ENCODE results near the gene OR4D2. TPM values are rescaled to one million over a fixed set of nuclear protein-coding genes. Genes with fewer than 3 reads are reported as not detected.

The OR4D2 gene
- total and polyA plus RNA-seq, 2 of the 8 experiments (the other 6 are each of a cell fraction or from before 2014, with no cell fraction given) = not detected

GRCh38 chr17:58181796-58182195 lies 15.0 kb downstream of the OR4D2 start:
- Histone ChIP-seq H3K9ac (replicated peaks in 1 of 4; ENCODE audit: extremely low read depth in 1 of 4, low read depth in 3 of 4, low read length in 3 of 4) (no peak overlapping the region), H3K4me2 (ENCODE audit: insufficient read depth in 1 of 2, low read depth in 2 of 2, low read length in 2 of 2) (no peak overlapping the region), H3K9me3 (ENCODE audit: insufficient read depth in 2 of 2, low read depth in 1 of 2, low read length in 1 of 2) (no peaks in the 10 kb centered on the region), H2BK20ac (ENCODE audit: low read length) (no peak overlapping the region), H3K23me2 (ENCODE audit: low read depth, low read length) (no peaks in the 10 kb centered on the region), H3K79me1 (ENCODE audit: low read depth, low read length) (no peaks in the 10 kb centered on the region), H4K91ac (replicated peaks; ENCODE audit: insufficient read length, low read length) (no peak overlapping the region), H3K36me3 (ENCODE audit: control insufficient read depth in 2 of 4, insufficient read depth in 4 of 4, low read length in 3 of 4) (no peaks in the 10 kb centered on the region), H3K56ac (replicated peaks; ENCODE audit: insufficient read length, low read depth, low read length) (no peak overlapping the region), H3K4me3 (ENCODE audit: extremely low read depth in 1 of 4, insufficient read depth in 2 of 4, low read depth in 3 of 4, low read length in 4 of 4) (no peak overlapping the region), H3K14ac (ENCODE audit: insufficient read length) (no peak overlapping the region), H2AFZ (ENCODE audit: low read length) (no peak overlapping the region), H4K20me1 (replicated peaks in 1 of 2; ENCODE audit: control insufficient read depth in 1 of 2, insufficient read depth in 2 of 2, low read length in 2 of 2) (peaks cover 0 to under 1% of the 10 kb centered on the region in 2 experiments), H3K4me1 (replicated peaks in 1 of 4; ENCODE audit: control insufficient read depth in 3 of 4, insufficient read depth in 4 of 4, low read length in 3 of 4) (peaks cover 0 to 5% (median 0%) of the 10 kb centered on the region in 4 experiments; a peak in 1 of 7 replicates), H3K27me3 (replicated peaks in 1 of 4; ENCODE audit: control insufficient read depth in 3 of 4, extremely low read depth in 1 of 4, insufficient read depth in 3 of 4, low read length in 3 of 4) (peaks cover 0 to 5% (median 0%) of the 10 kb centered on the region in 4 experiments; a peak in 1 of 7 replicates), H2BK120ac (replicated peaks; ENCODE audit: low read depth, low read length) (no peak overlapping the region), H3K4ac (replicated peaks; ENCODE audit: insufficient read length, low read depth, low read length) (no peak overlapping the region), H2BK12ac (ENCODE audit: low read depth, low read length) (no peak overlapping the region), H3K27ac (ENCODE audit: low read depth, low read length) (no peak overlapping the region), H4K5ac (ENCODE audit: insufficient read length, low read depth, low read length) (no peak overlapping the region), H3K79me2 (ENCODE audit: control insufficient read depth in 1 of 2, insufficient read depth in 2 of 2, low read length in 2 of 2) (no peaks in the 10 kb centered on the region), H2BK15ac (ENCODE audit: low read length) (no peak overlapping the region), H3K18ac (ENCODE audit: extremely low read depth, low read length) (no peak overlapping the region), H4K8ac (ENCODE audit: extremely low read depth, insufficient read depth, low read length) (no peak overlapping the region), H3K23ac (ENCODE audit: insufficient read length) (no peak overlapping the region), H2AK5ac (ENCODE audit: low read depth, low read length) (no peak overlapping the region), H2BK5ac (ENCODE audit: low read depth, low read length) (no peak overlapping the region)
- no peak for FAIRE-seq
- no peak for DNase-seq (ENCODE audit: low read depth in 1 of 2, low spot score in 2 of 2)
- POLR2A ChIA-PET (ENCODE audit: partially characterized antibody) = no interaction called here
- 80% methylated on average over 4 of the region's 4 CpGs; no CpG with 5 or more reads in 1 of the 2 experiments for WGBS, 2 experiments (ENCODE audit: extremely low coverage in 1 of 2, insufficient coverage in 1 of 2, insufficient read length in 1 of 2, insufficient replicate concordance in 2 of 2, low coverage in 1 of 2, low lambda C conversion rate in 2 of 2, missing lambda C conversion rate in 1 of 2)
- TF ChIP-seq KDM5A (IDR thresholded peaks at IDR 0.05; ENCODE audit: low read length) = no peak
- CTCF ChIA-PET (ENCODE audit: partially characterized antibody) = interaction anchor here (1.1 to 2.0 kb wide), 5 partner anchors 9 to 69 kb away, joined by 3 to 5 read pairs (median 5); no protein-coding TSS in a partner anchor
